Measurements from ENCODE around the gene CS.

CS gene

DNA sequence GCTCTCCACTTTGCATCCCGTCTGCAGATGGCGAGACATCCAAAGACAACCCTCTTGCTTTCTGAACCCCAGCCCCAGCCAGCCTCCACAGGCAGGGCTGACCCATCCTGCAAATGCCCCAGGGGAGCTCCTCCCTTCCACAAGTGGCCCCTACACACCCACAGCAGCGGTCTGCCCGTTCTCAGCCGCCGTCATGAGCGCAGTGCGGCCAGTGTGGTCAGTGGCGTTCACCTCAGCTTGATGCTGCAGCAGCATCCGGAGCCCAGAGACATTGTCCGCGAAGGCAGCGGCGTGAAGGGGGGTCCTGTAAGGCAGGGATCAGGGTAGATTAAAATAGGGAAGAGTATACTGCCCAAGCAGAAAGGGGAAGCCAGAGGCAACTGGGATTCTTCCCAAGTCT is 55.6 kb downstream of the CS start:
- DNase-seq (ENCODE audit: low spot score): no peak

DNA sequence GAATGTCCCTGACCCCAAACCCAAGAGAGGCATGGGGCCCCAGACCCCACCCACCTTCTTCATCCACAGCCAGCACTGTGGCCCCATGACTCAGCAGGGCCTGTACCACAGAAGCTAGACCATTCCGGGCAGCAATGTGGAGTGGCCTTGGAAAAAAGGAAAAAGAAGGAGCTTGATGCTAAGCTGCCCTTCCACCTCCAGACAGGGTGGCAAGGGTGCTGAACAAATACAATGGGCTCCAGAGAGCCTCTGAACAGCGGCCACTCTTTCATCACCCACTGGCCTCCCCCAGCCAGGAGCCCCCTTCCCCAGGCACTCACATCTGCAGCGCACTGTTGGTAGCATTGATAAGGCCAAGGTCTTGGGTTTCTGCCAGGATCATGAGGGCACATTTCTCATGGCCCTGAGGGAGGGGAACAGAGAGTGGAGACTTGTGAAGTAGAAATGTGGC is 56.4 kb downstream of the CS start:
- no peak for DNase-seq (ENCODE audit: low spot score)

DNA sequence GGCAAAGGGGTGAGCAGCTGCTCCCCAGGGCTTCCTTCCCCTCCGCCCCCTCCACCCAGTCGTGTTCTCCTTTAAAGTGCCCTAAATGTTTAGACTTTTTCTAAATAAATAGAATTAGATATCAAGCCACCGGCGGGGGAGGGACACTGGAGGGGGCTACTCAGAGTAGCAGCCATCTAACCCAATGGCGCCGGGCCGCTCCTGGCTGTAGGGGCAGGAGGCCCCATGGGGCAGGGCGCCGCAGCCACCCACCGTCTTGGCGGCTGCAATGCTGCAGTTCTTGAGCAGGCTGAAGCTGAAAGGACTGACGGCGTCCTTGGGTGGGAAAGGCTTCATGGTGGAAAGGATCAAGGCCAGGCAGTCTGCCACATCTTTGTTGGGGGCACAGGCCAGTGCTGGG is 57.1 kb downstream of the CS start:
- DNase-seq (ENCODE audit: low spot score): no peak

DNA sequence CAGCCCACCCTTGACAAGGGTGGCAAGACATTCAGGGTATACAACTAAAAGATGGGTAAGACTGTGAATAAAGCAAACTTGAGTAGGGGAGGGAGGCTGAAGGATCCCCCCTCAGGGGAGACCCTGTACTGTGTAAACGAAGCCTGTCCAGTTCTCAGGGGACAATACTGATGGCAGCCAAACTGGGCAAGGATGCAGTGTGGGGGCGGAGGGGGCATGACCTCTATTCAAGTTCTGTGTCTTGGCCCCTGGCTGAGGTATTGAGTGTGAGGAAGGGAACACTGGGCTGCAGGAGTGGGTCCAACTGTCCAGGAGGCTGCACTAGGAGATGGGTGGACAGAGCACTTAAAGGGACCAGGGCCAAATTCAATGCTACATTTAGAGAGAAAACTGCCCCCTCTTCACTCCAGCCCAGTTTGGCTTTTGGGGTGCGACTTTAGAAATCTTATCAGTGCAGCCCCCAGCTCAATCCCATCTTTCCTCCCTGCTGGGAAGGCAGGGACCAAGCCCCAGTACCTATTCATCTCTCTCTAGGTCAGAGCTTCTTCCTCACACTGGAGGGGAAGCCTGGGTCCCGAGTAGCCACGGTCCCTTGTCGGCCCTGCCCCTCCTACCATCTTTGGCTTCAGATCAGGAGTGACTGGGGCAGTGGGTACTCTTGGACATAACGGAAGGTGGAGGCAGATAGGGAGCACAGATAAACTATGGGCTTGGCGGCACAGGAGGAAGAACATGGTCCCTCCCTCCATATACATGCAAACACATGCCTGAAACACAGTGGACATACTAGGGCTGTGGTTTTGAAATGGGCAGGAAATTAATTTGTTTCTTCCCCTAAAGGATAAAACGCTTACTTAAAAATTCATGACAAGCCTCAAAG is 58.5 kb downstream of the CS start:
- DNase-seq (ENCODE audit: low spot score): no peak

DNA sequence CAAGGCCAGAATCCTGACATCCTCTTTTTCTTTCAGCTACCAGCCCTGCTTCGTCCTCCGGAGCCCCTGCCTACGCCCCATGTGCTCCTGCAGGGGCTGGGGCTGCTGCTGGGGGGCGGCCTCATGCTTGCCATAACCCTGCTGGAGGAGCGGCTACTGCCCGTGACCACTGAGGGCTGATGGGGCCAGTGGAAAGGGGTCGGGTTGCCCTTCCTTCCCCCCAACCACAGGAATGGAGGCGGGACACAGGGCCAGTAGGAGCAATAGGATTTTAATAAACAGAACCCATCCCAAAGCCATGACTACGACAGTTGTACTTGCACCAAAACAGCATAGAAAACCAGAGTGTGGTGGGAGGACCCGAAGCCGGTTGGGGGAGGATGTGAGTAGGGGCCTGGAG is 62.6 kb downstream of the CS start:
- DNase-seq (ENCODE audit: low spot score): no peak

DNA sequence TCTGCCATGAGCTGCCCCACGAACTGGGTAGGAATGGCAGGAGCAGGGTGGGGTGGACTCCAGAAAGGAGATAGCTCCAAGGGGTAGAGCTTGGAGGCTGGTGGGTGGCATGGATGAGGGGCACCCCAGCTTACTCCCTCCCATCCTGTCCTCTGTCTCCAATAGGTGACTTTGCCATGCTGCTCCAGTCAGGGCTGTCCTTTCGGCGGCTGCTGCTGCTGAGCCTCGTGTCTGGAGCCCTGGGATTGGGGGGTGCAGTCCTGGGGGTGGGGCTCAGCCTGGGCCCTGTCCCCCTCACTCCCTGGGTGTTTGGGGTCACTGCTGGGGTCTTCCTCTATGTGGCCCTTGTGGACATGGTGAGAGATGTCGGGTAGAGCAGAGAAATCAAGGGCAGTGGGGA is 63.1 kb downstream of the CS start:
- no peak for DNase-seq (ENCODE audit: low spot score)

DNA sequence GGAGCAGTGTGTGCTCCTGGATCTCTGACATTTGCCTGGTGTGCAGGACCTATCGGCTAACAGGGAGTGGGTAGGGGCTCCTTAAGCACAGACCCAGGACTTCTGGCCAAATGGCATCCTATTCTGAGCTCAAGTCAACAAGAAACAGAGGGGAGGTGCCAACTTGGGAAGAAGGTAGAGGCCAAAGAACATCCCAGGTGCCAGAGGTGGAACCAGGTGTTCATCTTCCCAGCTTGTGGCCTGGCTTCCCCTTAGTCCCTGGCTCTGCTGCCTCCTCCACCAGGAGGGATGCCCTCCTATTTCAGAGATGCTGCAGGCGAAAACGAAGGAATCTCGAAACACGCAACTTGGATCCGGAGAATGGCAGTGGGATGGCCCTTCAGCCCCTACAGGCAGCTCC is 64.0 kb downstream of the CS start:
- no peak for DNase-seq (ENCODE audit: low spot score)

DNA sequence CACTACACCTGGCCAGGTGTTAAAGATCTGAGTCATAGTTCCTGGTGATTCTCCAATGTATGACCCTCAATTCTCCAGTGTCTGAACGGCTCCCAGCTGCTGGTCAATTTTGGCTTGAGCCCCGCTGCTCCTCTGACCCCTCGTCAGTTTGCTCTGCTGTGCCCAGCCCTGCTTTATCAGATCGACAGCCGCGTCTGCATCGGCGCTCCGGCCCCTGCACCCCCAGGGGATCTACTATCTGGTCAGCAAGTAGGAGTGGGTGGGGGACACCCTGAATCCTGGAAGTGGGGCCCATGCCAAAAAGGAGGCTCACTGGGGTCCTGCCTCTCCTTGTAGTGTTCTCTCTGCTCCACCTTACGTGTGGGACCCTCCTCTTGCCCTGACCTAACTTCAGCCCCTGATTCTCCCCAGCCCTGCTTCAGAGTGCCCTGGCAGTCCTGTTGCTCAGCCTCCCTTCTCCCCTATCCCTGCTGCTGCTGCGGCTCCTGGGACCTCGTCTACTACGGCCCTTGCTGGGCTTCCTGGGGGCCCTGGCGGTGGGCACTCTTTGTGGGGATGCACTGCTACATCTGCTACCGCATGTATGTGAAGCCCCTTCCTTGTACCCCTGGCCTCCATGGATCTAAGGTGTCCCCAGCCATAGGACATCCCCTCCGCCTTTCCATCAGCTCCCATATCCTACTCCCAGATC is 65.2 kb downstream of the CS start:
- no peak for DNase-seq (ENCODE audit: low spot score)

DNA sequence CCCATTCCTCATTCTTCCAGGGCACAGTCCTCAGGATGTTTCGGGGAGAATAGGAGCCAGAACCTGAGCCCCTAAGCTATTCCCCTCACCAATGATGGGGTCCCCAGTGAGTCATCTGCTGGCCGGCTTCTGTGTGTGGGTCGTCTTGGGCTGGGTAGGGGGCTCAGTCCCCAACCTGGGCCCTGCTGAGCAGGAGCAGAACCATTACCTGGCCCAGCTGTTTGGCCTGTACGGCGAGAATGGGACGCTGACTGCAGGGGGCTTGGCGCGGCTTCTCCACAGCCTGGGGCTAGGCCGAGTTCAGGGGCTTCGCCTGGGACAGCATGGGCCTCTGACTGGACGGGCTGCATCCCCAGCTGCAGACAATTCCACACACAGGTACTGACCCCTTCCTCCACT is 68.9 kb downstream of the CS start:
- DNase-seq (ENCODE audit: low spot score): no peak

DNA sequence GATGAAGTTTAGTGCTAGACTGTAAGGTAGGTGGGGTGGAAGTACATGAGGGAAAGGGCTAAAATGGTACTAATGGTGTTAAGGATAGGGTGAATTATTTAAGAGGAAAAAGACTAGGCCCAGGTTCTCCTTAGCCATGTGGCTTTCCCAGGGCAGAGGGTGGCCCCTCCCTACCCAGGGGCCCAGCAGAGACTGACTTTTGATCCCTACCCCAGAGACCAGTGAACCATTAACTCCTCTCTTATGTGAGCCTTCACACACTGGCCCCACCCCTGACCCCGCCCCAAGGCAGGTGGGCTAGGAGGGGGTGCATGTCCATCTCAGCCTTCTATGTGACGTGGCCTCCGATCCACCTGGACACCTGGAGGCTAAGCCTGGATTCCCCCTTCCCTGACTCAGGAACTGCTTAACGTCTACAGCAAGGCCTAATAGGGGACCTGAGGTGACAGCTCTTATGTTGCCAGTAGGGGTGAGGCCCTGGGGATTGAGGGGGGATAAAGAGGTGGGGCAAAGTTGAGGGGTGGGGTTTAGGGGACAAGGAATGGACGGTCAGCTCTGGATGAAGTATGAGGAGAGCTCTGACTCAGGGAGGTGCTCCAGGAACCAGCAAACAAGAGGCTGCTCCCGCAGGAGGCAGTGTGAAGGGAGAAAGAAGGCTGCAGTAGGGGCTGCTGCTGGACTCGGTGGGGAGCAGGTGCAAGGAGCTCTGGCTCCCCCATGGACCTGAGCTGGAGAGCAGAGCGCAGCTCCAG is 69.5 kb downstream of the CS start:
- DNase-seq (ENCODE audit: low spot score): peak; percentile 18

DNA sequence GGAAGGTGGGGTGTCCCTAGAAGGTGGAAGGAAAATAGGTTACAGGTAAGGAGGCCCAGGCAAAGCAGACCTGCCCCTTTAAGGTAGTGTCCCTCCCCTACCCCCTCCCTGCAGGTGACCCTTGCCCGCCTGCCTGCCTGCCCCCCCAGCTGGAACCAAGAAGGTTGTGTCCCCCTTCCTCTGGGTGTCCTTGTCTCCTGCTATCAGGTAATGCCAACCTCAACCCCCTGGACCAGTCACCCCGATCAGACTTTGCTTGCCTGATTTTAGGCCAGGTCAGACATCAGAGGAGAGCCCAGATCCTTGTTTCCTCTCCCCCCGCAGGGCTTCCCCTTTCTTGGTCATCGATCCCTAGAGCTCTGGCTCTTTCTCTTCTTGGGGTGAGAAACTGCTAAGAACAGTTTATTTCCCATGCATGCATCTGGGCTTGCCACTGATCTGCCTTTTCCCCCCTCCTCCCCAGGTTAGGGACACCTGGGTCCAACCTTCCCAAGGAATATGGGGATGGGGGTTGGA is 70.2 kb downstream of the CS start, which contains the start of gene SLC39A5:
Gene SLC39A5, plus strand, starts transcription at position 136 of the 516 bp plus-strand sequence. CDS start 1,224 bp downstream, outside the sequence.
- no peak for DNase-seq (ENCODE audit: low spot score)

DNA sequence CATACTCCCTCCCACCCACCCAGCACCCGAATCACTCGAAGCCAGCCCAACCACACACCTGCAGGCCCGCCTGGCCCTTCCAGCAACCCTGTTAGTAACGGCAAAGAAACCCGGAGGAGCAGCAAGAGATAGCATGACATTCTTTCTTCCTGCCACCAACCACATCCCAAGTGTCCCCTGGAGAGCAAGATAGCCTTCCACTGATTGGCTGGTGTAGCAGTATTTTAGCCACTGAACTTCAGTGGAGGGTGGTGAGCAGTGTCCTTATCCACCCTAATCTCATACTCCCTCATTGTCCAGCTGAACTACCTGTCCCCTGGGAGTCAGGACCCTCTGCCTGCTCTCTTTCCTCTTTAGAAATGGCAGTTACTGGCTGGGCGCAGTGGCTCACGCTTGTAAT is 71.0 kb downstream of the CS start:
- DNase-seq (ENCODE audit: low spot score): no peak

DNA sequence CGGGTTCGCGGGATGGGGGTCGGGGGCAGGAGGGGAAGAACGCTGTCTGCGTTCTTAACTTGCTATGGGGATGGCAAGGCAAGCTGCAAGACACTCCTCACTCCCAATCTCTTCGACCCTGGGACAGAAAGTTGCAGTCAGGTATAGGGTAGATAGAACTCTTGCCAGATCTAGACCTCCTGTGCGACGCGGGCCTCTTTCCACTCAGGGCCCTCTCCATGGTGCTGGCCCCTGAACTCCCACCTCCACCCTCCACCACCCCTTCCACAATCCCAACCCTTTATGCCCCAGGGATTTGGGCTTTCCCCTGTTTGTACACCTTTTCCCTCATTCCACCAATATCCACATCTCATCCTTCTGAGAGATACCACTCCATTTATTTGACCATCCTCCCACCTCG is 75.2 kb downstream of the CS start:
- DNase-seq (ENCODE audit: low spot score): no peak

DNA sequence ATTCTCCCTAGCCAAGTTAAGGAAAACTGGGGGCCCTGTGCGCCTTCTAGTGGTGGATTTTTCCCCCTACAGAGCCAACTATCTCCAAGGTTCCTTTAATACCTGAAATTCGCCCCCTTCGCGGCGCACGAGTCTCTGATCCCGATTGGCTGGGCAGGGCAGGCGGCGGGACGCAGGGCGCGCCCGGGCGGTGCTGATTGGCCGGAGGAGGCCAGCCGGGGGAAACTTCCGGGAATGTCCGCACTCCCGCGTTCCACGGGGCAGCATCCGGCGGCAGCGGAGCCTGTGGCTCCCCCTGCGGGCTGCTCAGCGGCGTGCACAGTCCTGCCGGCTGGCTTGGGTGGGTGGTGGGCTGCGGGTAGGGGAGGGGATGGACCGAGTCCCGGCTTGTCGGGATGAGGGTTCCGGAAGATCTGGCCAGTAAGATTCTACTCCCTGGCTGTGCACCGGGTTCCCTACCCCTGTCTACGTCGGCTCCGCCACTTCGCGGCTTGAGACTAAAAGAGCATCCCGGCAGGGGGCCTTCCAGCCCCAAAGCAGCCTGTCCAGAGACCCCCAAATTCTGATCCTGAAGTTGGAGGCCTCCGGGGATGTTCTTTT is 75.9 kb downstream of the CS start, which contains the start of gene NABP2:
Gene NABP2, plus strand, starts transcription at position 241 of the 600 bp plus-strand sequence. CDS start 515 bp downstream, outside the sequence.
- DNase-seq (ENCODE audit: low spot score): peak; percentile 100

DNA sequence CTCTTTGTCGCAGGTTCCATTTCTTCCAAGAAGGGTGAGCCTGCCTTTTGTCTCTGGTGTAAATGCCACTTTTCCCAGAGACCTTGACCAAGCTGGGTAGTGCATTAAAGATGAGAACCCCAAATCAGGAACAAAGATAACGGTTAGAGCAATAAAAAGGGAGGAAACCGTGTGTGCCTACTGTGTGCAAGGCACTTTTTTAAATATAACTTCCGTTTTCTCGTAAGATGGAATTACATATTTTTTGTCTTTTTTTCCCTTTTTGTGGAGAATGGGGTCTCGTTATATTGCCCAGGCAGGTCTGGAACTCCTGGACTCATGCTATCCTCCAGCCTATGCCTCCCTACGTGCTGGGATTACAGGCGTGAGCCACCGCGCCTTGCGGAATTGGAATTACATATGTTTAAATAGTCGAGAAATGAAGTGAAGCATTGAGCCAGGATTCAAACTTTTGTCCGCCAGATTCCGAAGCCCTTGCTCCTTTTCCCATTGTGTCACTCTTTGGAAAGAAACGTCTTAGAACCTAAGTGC is 76.5 kb downstream of the CS start:
- no peak for DNase-seq (ENCODE audit: low spot score)

DNA sequence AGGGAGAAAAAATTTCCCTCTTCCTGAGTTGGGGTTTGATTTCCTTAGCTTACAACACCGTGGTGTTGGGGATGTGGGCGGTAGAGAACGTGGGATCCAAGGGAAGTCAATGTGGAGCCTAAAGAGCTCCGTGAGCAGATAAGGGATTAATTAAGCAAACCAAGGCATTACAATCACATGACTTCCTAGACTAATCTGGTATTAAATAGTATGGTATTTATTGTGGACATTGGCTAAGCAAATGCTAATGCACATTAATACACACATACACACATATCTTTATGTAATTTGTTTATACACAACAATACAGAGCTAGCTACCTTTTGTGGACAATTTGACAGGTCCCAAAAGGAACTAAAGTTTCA is 77.6 kb downstream of the CS start:
- DNase-seq (ENCODE audit: low spot score): peak; percentile 15

DNA sequence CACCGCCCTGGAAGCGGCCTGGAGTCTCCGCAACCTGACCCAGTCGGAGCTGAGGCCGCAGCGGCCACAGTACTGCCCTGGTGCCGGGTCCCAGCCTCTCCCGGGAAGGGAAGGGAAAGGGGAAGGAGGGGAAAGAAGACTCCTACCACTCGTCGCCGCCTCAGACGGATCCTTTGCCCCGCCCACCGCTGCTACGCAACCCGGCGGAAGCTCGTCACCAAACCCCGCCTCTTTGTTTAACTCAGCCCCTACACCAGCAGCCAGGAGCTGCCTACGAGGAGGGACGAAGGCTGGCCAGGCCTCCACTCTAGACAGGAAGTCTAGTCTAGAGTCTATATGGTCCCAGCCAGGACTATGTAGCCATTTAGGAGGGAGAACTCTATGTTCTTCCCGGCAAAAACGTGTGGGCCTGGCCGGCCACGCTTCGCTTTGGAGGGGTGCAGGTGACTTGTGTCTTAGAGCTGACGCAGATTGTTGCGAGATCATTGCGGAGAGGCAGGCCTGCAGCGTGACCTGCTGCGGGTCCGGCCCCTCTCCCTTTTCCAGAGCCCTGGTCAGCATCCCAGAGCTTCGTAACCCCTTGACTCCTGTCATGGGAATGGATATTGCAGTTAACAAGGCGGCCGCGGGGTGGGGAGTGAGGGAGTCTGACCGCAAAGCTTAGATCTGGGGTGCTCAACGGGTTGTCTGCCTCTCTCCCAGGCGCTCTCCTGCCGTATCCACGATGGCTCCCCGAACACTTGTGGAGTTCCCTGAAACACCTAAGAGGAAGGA is 78.2 kb downstream of the CS start, which contains the start of gene RNF41:
Gene RNF41, minus strand, starts transcription at position 166 of the 774 bp plus-strand sequence. CDS start 7,875 bp downstream, outside the sequence.
- peak; percentile 100 for DNase-seq (ENCODE audit: low spot score)
